Measurements from ENCODE around the gene CHPF. TPM values are rescaled to one million over a fixed set of nuclear protein-coding genes. Genes with fewer than 3 reads are reported as not detected.

CHPF gene
- total RNA-seq, 1 experiment from 2014 or later: 78.2 TPM

DNA sequence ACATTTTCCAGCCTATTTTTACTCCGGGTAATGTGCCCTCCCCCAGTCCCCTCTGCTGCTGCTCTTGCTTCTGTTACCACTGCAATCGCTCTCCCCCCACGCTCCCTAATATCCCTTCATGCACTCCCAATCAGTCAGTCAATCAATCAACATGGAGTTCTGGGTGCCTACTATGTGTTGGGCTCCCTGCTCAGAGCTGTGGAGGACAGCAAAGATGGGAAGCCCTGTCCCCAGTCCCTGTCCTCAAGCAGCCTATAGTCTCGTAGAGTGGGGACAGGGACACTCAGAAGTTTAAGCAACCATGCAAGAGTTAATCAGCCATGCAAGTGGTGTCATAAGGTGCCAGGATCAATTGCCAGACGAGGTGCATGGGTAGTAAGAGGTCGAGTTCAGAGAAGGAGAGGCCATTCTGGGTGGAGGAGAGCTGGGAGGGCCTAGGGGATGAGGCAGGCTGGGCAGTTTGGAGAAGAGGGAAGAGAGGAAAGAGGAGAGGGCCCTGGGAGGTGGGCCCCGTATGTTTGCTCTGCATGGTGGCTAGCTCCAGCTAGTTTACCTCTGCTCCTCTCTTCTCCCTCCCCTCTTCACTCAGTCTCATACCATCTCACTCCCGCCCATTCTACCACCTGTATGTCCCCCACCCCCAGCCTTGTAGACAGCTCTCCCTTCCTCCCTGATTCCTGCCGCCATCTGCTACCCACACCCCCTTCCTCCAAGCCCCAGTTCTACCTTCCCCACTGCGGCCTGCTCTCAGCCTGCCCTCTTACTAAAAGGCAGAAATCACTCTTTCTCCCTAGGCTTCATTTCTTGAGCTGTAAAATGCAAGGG is 25.4 kb downstream of the CHPF start:
- TF ChIP-seq, protein P1, sequence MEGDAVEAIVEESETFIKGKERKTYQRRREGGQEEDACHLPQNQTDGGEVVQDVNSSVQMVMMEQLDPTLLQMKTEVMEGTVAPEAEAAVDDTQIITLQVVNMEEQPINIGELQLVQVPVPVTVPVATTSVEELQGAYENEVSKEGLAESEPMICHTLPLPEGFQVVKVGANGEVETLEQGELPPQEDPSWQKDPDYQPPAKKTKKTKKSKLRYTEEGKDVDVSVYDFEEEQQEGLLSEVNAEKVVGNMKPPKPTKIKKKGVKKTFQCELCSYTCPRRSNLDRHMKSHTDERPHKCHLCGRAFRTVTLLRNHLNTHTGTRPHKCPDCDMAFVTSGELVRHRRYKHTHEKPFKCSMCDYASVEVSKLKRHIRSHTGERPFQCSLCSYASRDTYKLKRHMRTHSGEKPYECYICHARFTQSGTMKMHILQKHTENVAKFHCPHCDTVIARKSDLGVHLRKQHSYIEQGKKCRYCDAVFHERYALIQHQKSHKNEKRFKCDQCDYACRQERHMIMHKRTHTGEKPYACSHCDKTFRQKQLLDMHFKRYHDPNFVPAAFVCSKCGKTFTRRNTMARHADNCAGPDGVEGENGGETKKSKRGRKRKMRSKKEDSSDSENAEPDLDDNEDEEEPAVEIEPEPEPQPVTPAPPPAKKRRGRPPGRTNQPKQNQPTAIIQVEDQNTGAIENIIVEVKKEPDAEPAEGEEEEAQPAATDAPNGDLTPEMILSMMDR (conservative IDR thresholded peaks at IDR 0.05): no peak
- no peak for TF ChIP-seq EZH2 (IDR thresholded peaks at IDR 0.05; ENCODE audit: low read depth)
- no peaks in the 10 kb centered on the region for H3K79me2 ChIP-seq (ENCODE audit: low read depth)
- H3K4me2 ChIP-seq: no peak overlapping the region
- ChIA-PET POLR2A (ENCODE audit: unreplicated experiment) (no interaction called here), CTCF (interaction anchor here (0.9 to 1.1 kb wide), 2 partner anchors 8 to 19 kb away, joined by 3 to 5 read pairs; partner anchors contain the start of gene GMPPA)
- no peak for DNase-seq
- H3K4me1 ChIP-seq (replicated peaks; ENCODE audit: insufficient read depth): peaks cover 15% of the 10 kb centered on the region
- no peak overlapping the region for H3K4me3 ChIP-seq
- H3K27ac ChIP-seq: no peak overlapping the region
- BruUV-seq (replicated peaks): no TSS peak
- intact Hi-C loops (cut with micrococcal nuclease; ENCODE audit: unreplicated experiment): no loop called here
- H4K20me1 ChIP-seq (ENCODE audit: insufficient read depth): no peaks in the 10 kb centered on the region
- H2AFZ ChIP-seq: no peak overlapping the region
- no peaks in the 10 kb centered on the region for H3K9me3 ChIP-seq (ENCODE audit: insufficient read depth, low read depth)
- peaks cover 6% of the 10 kb centered on the region; the same call in 1 of the 2 replicates for H3F3A ChIP-seq (ENCODE audit: insufficient read depth, low read depth)
- H3K9me2 ChIP-seq (ENCODE audit: insufficient read depth): no peaks in the 10 kb centered on the region
- peaks cover 51% of the 10 kb centered on the region for H3K27me3 ChIP-seq (ENCODE audit: insufficient read depth, low read depth)
- H3K36me3 ChIP-seq (ENCODE audit: low read depth): no peaks in the 10 kb centered on the region

DNA sequence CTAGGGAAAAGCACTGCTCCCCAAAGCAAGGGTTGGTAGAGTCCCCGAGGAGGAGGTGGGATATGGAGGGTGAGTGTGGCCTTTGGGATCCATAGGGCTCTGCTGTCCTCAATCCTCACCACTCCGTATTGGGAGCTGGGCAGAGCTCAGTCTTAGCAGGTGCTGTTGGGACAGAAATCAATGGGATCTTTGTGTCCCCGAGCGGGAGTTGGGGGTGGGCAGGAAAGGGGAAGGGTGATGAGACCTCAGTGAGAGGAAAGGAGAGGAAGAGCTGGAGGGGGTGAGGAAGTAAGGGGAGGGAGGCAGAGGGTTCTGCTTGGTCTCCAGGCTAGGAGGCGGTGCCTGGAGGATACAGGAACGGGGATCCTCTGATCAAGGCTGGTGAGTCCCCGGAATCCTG is 26.7 kb downstream of the CHPF start:
- Histone ChIP-seq H3K4me3 (no peak overlapping the region), H3K27ac (no peak overlapping the region), H3K27me3 (ENCODE audit: insufficient read depth, low read depth) (peaks cover 62% of the 10 kb centered on the region), H3F3A (ENCODE audit: insufficient read depth, low read depth) (peaks cover 5% of the 10 kb centered on the region; the same call in 1 of the 2 replicates), H3K9me3 (ENCODE audit: insufficient read depth, low read depth) (no peaks in the 10 kb centered on the region), H3K79me2 (ENCODE audit: low read depth) (no peaks in the 10 kb centered on the region), H2AFZ (no peak overlapping the region), H3K36me3 (ENCODE audit: low read depth) (no peaks in the 10 kb centered on the region), H4K20me1 (ENCODE audit: insufficient read depth) (no peaks in the 10 kb centered on the region), H3K4me1 (replicated peaks; ENCODE audit: insufficient read depth) (peaks cover 4% of the 10 kb centered on the region), H3K4me2 (no peak overlapping the region), H3K9me2 (ENCODE audit: insufficient read depth) (no peaks in the 10 kb centered on the region)
- intact Hi-C loops (cut with micrococcal nuclease; ENCODE audit: unreplicated experiment): no loop called here
- POLR2A ChIA-PET (ENCODE audit: unreplicated experiment): no interaction called here
- BruUV-seq (replicated peaks): no TSS peak
- CTCF ChIA-PET: interaction anchor here (0.7 kb wide), 1 partner anchor 10 kb away, joined by 5 read pairs; no protein-coding TSS in a partner anchor
- DNase-seq: no peak
- TF ChIP-seq EZH2 (IDR thresholded peaks at IDR 0.05; ENCODE audit: low read depth): no peak
- TF ChIP-seq, protein P1 (conservative IDR thresholded peaks at IDR 0.05): no peak

DNA sequence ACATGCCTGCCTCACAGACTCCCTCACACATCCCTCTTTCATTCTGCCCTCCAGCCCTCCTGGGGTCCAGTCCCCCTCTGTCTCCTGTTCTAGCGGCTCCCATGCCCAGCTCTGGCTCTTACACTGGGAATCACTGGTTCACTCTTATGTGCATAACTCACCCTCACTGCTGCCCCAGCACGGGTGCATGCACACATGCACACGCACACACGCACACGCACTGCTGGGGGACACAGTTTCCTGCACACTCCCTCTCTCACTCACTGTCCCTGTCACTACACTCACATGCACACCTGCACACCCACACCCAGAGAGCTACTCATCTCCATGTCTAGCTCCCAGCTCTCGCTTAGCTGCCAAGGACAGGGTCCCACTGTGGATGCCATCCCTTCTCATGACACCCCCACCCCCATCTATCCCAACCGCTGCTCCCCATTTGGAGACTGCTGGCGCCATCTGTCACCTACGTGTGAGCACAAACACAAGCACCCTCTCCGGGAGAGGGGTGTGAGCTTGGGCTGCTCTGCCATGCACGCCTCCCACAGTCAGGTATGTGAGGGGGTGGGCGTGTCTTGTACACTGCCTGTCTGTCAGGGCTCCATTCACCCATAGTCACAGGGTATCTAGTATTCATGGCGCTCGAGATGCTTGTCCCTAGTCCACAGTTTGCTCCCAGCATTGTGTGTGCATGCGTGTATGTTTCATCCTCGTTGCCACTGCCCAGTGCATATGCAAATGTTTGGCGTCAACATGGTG is 27.6 kb downstream of the CHPF start:
- BruUV-seq (replicated peaks): no TSS peak
- no peaks in the 10 kb centered on the region for H3K9me2 ChIP-seq (ENCODE audit: insufficient read depth)
- H3K4me3 ChIP-seq: no peak overlapping the region
- H3K27ac ChIP-seq: no peak overlapping the region
- no peaks in the 10 kb centered on the region for H3K4me1 ChIP-seq (replicated peaks; ENCODE audit: insufficient read depth)
- intact Hi-C loops (cut with micrococcal nuclease; ENCODE audit: unreplicated experiment): no loop called here
- no peak for DNase-seq
- no peak overlapping the region for H3K4me2 ChIP-seq
- no peaks in the 10 kb centered on the region for H3K79me2 ChIP-seq (ENCODE audit: low read depth)
- H4K20me1 ChIP-seq (ENCODE audit: insufficient read depth): no peaks in the 10 kb centered on the region
- no peaks in the 10 kb centered on the region for H3F3A ChIP-seq (ENCODE audit: insufficient read depth, low read depth)
- CTCF ChIA-PET: interaction anchor here (0.7 kb wide), 1 partner anchor 9 kb away, joined by 5 read pairs; no protein-coding TSS in a partner anchor
- POLR2A ChIA-PET (ENCODE audit: unreplicated experiment): no interaction called here
- H3K36me3 ChIP-seq (ENCODE audit: low read depth): no peaks in the 10 kb centered on the region
- no peak overlapping the region for H2AFZ ChIP-seq
- H3K9me3 ChIP-seq (ENCODE audit: insufficient read depth, low read depth): no peaks in the 10 kb centered on the region
- TF ChIP-seq, protein P1 (conservative IDR thresholded peaks at IDR 0.05): no peak
- no peak for TF ChIP-seq EZH2 (IDR thresholded peaks at IDR 0.05; ENCODE audit: low read depth)
- H3K27me3 ChIP-seq (ENCODE audit: insufficient read depth, low read depth): peaks cover 70% of the 10 kb centered on the region
